Measurements from ENCODE around the gene SPTBN4.
"Not testable (repeated sequence)": the region's sequence is repeated elsewhere in the genome, so short reads cannot be mapped to it uniquely, and the experiment has no call there.

Gene SPTBN4

DNA sequence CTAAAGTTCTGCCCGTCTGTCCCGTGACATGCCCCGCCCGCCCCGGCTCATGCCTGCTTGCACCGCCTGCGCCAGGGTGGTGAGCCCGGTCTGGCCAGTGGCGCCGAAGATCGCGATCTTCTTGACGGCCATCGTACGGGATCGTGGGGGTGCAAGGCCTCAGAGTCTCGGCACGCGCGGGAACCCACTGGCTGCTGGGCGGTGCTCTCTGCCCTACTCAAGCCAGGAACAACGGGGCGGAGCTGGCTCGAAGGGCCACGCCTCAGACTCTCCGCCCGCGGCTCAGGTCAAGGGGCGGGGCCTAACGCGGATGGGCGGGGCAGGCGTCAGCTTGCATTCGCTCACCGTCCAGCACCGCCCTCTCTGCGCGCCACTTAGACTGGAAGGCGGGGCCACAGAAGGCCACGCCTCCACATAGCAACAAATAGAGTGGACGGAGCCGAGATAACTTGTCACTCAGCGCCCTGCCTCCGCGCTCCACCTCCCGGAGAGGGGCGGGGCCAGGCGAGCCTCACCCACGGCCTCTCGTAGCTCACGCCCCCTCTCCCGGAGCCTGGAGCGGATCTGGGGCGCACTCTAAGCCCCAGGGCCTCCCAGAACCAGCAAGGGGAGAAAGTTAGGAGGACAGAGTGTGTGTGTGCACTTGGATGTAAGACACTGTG lies 1.1 kb upstream of the SPTBN4 start, which contains the start of gene BLVRB:
Gene BLVRB (minus strand): TSS at position 189 of the 662 bp plus-strand sequence. CDS start 57 bp downstream, at position 132.
- peak; percentile 99 for DNase-seq

- DNase-seq: peak; percentile 20 to 59
Measured at GRCh38 chr19:40466219-40466984, 399 bp upstream of the SPTBN4 start.

DNA sequence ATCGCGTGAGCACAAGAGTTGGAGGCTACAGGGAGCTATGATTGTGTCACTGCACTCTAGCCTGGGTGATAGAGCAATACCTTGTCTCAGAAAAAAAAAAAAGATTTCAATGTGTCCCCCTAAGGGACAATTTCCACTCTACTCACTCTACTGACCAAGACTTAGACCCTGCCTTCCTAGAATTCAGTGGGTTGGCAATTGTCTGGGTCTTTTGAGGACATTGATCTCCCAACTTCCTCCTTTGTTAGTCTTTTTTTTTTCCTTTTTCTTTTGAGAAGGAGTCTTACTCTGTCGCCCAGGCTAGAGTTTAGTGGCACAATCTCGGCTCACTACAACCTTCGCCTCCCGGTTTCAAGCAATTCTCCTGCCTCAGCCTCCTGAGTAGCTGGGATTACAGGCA lies 2.2 kb downstream of the SPTBN4 start:
- DNase-seq: no peak

DNA sequence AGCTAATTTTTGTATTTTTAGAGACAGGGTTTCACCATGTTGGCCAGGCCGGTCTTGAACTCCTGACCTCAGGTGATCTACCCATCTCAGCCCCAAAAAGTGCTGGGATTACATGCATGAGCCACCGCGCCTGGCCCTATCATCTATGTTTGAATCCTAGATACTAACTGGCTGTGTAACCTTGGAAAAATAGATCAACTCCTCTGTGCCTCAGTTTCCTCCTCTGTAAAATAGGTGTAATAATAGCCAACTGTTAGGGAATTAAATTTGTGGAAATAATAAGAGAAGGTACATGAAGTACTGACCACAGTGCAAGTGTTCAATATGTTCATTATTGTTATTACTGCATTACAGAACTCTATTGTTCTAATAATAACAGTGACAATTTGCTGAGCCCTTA lies 4.3 kb downstream of the SPTBN4 start:
- no peak for DNase-seq

DNA sequence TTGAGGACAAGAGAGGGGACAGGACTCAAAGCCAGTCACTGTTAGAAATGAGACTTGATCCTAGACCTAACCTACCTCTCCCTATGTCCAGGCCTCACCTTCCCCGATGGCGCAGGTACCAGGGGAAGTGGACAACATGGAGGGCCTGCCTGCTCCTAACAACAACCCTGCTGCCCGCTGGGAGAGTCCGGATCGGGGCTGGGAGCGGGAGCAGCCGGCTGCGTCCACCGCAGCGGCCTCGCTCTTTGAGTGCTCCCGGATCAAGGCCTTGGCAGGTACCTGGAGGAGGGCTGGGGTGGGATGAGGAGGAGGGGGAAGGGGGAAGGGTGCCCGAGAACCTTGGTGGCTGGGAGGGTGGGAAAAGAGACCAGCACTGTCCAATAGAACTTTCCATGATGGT lies 5.7 kb downstream of the SPTBN4 start:
- DNase-seq: no peak

DNA sequence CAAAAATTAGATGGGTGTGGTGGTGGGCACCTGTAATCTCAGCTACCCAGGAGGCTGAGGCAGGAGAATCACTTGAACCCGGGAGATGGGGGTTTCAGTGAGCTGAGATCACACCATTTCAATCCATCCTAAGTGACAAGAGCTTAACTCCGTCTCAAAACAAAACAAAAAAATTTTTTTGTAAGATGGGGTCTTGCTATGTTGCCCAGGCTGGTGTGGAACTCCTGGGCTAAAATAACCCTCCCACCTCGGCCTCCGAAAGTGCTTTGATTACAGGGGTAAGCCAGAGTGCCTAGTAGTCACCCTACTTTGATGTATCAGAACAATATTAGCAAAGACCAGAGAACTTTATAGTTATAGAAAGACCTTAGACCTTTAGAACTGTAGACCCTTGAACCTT lies 7.9 kb downstream of the SPTBN4 start:
- DNase-seq: no peak

- DNase-seq: not testable (repeated sequence)
Measured at GRCh38 chr19:40475878-40476644, 9.3 kb downstream of the SPTBN4 start.

GRCh38 chr19:40486017-40486416 lies 19.2 kb downstream of the SPTBN4 start:
- no peak for DNase-seq

GRCh38 chr19:40489882-40490230 lies 23.1 kb downstream of the SPTBN4 start:
- no peak for DNase-seq

- DNase-seq: no peak
Measured at GRCh38 chr19:40492274-40492673, 25.5 kb downstream of the SPTBN4 start.

DNA sequence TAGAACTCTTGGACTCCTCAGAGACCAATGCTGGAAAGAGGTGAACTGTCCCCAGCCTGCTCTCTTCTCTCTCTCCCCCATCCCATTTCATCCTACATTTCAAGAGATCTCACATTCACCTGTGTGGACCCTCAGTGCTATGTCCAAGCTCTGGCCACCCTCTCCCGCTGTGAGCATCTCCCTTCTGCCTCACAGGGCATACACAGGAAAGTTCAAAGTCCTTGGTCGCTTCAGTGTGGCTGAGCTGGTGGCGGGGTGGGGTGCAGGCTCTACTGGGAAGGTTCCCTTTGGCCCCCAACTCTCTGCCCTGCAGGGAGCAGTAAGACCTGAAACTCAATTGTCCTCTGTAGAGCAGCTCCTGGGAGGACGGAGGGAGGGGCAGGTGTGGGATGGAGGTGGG lies 27.0 kb downstream of the SPTBN4 start:
- DNase-seq: no peak

DNA sequence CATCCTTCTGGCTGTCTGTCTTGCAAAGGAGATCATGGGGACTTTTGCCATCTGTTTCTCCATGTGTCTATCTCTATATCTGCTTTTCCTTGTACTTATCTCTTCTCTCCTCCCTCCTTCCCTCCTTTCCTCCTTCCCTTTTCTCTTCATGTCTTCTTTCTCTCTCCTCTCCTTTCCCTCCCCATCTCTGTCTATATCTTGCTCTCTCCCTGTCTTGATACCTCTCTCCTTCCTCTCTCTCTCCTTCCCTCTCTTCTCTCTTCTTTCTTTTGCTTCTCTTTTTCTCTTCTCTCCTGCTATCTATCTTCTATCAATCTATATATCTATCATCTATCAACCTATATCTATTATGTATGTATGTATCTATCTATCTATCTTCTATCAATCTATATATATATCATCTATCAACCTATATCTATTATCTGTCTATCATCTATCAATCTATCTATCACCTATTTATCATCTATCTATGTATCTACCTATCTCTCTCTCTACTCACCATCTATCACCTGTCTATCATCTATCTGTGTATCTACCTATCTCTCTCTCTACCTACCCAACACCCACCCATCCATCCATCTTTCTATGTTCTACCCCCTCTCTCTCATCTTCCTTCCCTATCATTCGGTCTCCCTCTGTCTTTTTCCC lies 27.5 kb downstream of the SPTBN4 start:
- DNase-seq: no peak

DNA sequence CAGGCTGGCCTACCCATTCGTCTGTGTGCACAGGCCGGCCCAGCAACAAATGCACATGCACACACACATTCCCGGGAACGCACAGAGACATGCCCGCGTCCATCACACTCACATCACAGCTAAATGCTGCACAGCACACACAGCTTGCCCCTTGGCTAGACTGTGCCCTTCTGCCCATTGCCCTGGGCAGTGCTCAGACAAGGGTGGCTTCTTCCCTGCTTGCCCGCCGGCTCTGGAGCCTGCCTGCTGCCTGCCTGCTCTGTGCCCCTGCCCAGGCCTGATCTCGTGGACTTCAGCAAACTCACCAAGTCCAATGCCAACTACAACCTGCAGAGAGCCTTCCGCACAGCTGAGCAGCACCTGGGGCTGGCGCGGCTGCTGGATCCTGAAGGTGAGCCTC lies 30.4 kb downstream of the SPTBN4 start:
- no peak for DNase-seq

DNA sequence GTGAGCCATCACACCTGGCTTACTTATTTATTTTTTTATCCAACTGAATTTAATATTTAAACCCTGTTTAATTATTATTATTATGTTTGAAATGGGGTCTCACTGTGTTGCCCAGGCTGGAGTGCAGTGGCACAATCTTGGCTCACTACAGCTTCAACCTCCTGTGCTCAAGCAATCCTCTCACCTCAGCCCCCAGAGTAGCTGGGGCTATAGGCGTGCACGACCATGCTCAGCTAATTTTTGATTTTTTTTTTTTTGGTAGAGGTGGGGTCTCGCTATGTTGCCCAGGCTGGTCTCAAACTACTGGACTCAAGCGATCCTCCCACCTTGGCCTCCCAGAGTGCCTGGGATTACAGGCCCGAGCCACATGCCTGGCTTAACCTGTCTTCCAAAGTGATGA lies 32.5 kb downstream of the SPTBN4 start:
- no peak for DNase-seq

DNA sequence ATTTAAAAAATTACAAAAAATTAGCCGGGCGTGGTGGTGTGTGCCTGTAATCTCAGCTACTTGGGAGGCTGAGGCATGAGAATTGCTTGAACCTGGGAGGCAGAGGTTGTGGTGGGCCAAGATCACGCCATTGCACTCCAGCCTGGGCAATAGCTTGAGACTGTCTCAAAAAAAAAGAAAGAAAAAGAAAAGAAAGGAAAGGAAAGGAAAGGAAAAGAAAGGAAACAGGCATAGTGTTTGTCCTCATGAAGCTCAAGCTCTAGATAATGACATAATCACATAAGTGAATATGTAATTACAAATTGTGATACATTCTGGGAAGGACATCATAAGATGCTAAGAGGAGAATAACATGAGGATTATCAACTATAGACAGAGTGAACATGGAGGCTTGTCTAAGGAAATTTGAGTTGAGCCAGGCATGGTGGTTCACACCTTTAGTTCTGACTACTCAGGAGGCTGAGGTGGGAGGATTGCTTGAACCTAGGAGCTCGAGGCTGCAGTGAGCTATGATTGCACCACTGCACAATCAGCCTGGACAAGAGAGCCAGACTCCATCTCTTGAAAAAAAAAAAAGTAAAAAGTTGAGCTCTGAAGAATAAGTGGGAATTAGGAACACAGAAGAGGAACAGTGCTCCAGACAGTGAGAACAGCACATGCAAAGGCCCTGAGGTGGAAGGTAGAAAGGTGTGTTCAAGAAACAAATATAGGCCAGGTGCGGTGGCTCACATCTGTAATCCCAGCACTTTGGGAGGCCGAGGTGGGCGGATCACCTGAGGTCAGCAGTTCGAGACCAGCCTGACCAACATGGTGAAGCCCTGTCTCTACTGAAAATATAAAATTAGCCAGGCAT lies 34.1 kb downstream of the SPTBN4 start:
- not testable (repeated sequence) for DNase-seq

DNA sequence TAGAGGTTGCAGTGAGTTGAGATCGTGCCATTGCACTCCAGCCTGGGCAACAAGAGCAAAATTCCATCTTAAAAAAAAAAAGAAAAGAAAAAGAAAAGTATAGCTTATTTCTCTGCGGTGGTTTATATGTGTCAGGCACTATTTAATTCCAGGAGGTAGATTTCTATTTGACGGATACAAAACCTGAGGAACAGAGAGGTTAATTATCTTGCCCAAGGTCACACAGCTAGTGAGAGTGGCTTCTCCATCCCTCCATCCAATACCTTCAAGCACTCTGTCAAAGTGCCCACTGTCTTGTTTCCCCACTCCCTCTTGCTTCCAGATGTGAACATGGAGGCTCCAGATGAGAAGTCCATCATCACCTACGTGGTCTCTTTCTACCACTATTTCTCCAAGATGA lies 34.8 kb downstream of the SPTBN4 start:
- DNase-seq: no peak

GRCh38 chr19:40502081-40502480 lies 35.3 kb downstream of the SPTBN4 start:
- no peak for DNase-seq

DNA sequence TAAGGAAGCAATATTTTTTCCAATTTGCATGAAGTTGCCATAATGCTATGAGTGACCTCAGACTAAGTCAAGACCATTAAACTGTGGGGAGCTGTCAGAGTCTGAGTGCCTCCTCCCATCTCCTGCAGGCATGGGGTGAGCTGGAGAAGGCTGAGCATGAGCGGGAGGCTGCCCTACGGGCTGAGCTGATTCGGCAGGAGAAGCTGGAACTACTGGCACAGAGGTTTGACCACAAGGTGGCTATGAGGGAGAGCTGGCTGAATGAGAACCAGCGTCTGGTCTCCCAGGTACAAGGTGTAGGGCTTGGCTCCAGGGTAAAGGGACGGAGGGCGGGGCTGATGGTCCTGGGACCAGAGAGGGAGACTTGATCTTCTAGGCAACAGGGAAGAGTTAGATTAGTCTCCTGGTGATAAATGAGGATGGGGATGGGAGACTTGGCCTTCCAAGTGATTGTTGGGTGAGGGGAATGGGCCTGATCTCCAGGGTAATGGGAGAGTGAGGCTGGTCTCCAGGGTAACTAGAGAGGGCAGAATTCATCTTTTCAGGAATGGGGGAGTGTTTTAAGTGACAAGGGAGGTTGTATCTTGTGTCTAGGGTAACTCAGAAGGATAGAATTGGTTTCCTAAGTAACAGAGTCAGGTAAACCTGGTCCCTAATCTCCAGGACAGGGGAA lies 36.0 kb downstream of the SPTBN4 start:
- peak in 1 of 2 experiments; percentile 24 for DNase-seq

GRCh38 chr19:40503320-40503695 lies 36.5 kb downstream of the SPTBN4 start:
- DNase-seq: peak; percentile 93 to 96

GRCh38 chr19:40506099-40506498 lies 39.3 kb downstream of the SPTBN4 start:
- DNase-seq: no peak

DNA sequence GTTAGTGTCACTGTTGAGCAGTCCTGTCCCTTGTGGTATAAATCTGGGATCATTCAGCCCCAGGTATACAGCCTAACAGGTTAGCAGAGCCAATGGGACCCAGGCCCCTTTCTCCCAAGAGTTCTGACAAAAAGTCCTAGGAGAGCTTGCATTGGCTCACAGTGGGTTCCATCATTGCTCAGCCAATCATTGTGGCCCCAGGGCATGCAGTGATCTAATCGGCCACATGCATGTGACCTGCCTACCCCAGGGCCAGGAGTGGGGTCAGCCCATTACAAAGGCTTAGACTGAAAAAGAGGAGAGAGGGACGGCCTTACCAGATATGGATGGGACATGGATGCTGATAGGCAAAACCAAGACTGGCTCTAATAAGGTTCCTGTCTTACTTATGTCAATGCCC lies 41.1 kb downstream of the SPTBN4 start:
- no peak for DNase-seq
